Measurements from ENCODE around the gene ZNF554.

DNA sequence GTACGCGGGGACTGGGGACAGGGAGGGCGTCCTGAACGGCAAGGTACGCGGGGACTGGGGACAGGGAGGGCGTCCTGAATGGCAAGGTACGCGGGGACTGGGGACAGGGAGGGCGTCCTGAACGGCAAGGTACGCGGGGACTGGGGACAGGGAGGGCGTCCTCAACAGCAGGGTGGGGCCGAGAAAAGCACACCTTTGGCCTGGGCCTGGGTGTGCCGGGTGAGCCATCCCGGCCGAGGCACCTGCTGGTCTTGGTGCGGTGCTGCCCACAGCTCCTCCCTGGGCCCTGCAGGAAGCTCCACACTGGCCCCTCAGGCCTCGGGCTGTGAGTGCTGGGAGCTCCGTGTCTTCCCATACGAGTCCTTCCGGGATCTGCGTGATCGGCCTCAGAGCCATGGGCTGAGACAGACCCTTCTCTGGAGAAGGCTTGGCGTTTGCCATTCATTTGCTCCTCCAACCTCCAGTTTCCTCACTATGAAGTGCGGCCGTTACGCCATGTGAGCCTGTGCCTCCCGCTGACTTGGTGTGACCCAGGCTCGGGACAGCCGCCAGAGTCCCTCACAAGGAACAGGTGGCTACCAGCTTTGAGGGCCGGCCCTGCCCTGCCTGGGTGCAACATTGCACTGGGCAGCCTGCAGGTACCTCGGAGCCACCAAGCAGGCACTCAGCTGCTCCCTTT, 7.8 kb upstream of the ZNF554 start:
- TF ChIP-seq, protein P1, sequence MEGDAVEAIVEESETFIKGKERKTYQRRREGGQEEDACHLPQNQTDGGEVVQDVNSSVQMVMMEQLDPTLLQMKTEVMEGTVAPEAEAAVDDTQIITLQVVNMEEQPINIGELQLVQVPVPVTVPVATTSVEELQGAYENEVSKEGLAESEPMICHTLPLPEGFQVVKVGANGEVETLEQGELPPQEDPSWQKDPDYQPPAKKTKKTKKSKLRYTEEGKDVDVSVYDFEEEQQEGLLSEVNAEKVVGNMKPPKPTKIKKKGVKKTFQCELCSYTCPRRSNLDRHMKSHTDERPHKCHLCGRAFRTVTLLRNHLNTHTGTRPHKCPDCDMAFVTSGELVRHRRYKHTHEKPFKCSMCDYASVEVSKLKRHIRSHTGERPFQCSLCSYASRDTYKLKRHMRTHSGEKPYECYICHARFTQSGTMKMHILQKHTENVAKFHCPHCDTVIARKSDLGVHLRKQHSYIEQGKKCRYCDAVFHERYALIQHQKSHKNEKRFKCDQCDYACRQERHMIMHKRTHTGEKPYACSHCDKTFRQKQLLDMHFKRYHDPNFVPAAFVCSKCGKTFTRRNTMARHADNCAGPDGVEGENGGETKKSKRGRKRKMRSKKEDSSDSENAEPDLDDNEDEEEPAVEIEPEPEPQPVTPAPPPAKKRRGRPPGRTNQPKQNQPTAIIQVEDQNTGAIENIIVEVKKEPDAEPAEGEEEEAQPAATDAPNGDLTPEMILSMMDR (IDR thresholded peaks at IDR 0.05), result no peak
- TF ChIP-seq EZH2 (IDR thresholded peaks at IDR 0.05) (no peak), EZH2phosphoT487 (IDR thresholded peaks at IDR 0.05) (no peak)

Data from neural progenitor cell (in vitro differentiated cells).